G401.6 (cell line): ENCODE measurements around the gene KRT36.

Experiments
- FAIRE-seq: peaks from 2 replicates; lab custom pipeline; 2012; peaks lifted over from hg19 to GRCh38; lab: Jason Lieb, UNC

KRT36 gene

GRCh38 chr17:41439375-41439774, 50.3 kb downstream of the KRT36 start:
- FAIRE-seq = no peak

GRCh38 chr17:41437769-41438168, 51.9 kb downstream of the KRT36 start:
- no peak for FAIRE-seq

- FAIRE-seq = no peak
Measured at GRCh38 chr17:41437254-41437653, 52.5 kb downstream of the KRT36 start.
